CD4-positive, alpha-beta T cell (primary cell): ENCODE data around the gene HDGFL3. TPM values are rescaled to one million over a fixed set of nuclear protein-coding genes. Genes with fewer than 3 reads are reported as not detected.

ENCODE experiments used
- ATAC-seq: fragments of 200-7000 bp; cut with Tn5 transposase; one replicate; pipeline ENCODE4 v1.10.0; 2022; ENCODE audit warnings: mild to moderate bottlenecking; ENCODE audit not compliant: poor library complexity
- CTCF ChIA-PET: fragments of 350-600 bp; sonication (Branson Sonifier 250); formaldehyde crosslinking; loops from one replicate; lab custom pipeline; 2021; ENCODE audit warnings: antibody characterized with exemption, inconsistent platforms; lab: Charles Lee
- POLR2A ChIA-PET: fragments of 350-600 bp; sonication (Branson Sonifier 250); formaldehyde crosslinking; loops from one replicate; lab custom pipeline; 2021; ENCODE audit warnings: antibody characterized with exemption, inconsistent platforms; lab: Charles Lee
- DNase-seq, 14 experiments: peaks; one replicate each; pipeline ENCODE4 v3.0.0-alpha.2; 2013 to 2020; ENCODE audit warnings: mixed read lengths in 2 of 14
- H3K27ac ChIP-seq, 2 donors: one replicate each; pipeline versions ENCODE4 v1.5.1 to v1.7.0; 2013; ENCODE audit warnings: low read length in 2 of 2, low read depth in 1 of 2, mild to moderate bottlenecking in 1 of 2
- H3K27me3 ChIP-seq, 2 experiments: 1 replicate in 1 of 2; 2 replicates in 1 of 2; pipeline versions ENCODE4 v1.6.1 to v1.7.0; 2013; ENCODE audit warnings: low read length in 2 of 2, control low read depth in 1 of 2, mild to moderate bottlenecking in 1 of 2, moderate library complexity in 1 of 2; ENCODE audit not compliant: insufficient read depth in 2 of 2, control insufficient read depth in 1 of 2
- H3K36me3 ChIP-seq: one replicate; pipeline ENCODE4 v1.6.1; 2013; ENCODE audit warnings: low read length, control low read depth; ENCODE audit not compliant: insufficient read depth
- H3K4me1 ChIP-seq: one replicate; pipeline ENCODE4 v1.6.1; 2013; ENCODE audit warnings: low read length, control low read depth; ENCODE audit not compliant: insufficient read depth
- H3K4me3 ChIP-seq: one replicate; pipeline ENCODE4 v1.5.1; 2013; ENCODE audit warnings: mild to moderate bottlenecking, low read length, moderate library complexity
- H3K9me3 ChIP-seq, 2 experiments: 1 replicate in 1 of 2; 2 replicates in 1 of 2; pipeline versions ENCODE4 v1.6.1 to v1.7.0; 2013; ENCODE audit warnings: low read length in 2 of 2, mild to moderate bottlenecking in 2 of 2, control low read depth in 1 of 2, moderate library complexity in 1 of 2; ENCODE audit not compliant: control insufficient read depth in 1 of 2, insufficient read depth in 1 of 2
- H3K27ac Mint-ChIP-seq: one replicate; pipeline ENCODE4 v1.8.0; 2020; ENCODE audit warnings: mixed read lengths
- H3K27me3 Mint-ChIP-seq: one replicate; pipeline ENCODE4 v1.8.0; 2021; ENCODE audit warnings: mixed read lengths
- H3K36me3 Mint-ChIP-seq: one replicate; pipeline ENCODE4 v1.8.0; 2021; ENCODE audit warnings: low read depth, mixed read lengths
- H3K4me1 Mint-ChIP-seq: one replicate; pipeline ENCODE4 v1.8.0; 2021; ENCODE audit warnings: low read depth, mixed read lengths
- H3K4me3 Mint-ChIP-seq: one replicate; pipeline ENCODE4 v1.8.0; 2020; ENCODE audit warnings: mild to moderate bottlenecking, mixed read lengths
- H3K9me3 Mint-ChIP-seq: one replicate; pipeline ENCODE4 v1.8.0; 2020; ENCODE audit warnings: mixed read lengths
- intact Hi-C, 2 experiments: fragments of 100-400 bp; cut with DNase I in 1 of 2; cut with micrococcal nuclease in 1 of 2; formaldehyde crosslinking; loops; one replicate each; pipeline versions ENCODE4 v1.15.1 to v1.9.0; 2023 to 2025; cut with DNase I, micrococcal nuclease
- total RNA-seq, 174 experiments: library from RNA in 2 of 174; stranded (reverse) in 2 of 174; gene quantifications; one replicate each; pipeline ENCODE4 v1.2.3 and lab custom pipeline; 2021 to 2026
- TF ChIP-seq, protein P1 (sequence below): fragments of 200-600 bp; IDR thresholded peaks from one replicate; pipeline ENCODE4 v1.8.0; 2022; ENCODE audit warnings: antibody characterized with exemption, mild to moderate bottlenecking

The HDGFL3 gene
- total RNA-seq, 2 experiments from 2014 or later, result 5.5 to 5.9 TPM

DNA sequence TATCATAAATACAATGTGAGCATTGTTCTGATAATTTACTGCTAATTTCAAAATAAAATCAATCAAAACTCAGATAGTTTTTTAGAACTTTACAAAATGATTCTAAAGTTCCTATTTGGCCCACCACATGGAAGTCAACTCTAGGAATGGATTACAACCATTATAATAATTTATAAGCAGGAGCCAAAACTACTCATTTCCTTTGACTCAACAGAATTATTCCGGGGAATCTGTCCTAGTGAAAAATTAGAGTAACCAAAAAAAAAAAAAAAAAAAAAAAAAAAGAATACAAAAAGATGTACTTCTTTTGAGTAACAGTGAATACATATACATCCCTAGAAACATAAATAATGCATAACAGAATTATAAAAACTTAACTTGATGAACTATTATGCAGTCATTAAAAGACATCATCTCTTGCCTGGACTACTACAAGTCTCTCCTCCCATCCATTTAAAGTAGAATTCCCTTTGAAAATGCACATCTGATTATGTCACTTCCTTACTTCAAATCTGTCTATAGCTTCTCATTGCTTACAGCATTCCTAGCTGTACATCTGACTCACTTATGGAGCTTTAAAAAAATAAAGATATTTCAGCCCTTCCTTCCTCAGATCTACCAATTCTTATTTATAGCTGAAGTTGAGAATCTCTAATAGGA, 43.4 kb downstream of the HDGFL3 start:
- Mint-ChIP-seq H3K27me3 (peaks cover 11% of the 10 kb centered on the region), H3K9me3 (peaks cover 7% of the 10 kb centered on the region), H3K36me3 (no peaks in the 10 kb centered on the region), H3K4me1 (peaks cover 16% of the 10 kb centered on the region), H3K27ac (no peak overlapping the region), H3K4me3 (no peak overlapping the region)
- intact Hi-C loops, result no loop called here
- Histone ChIP-seq H3K36me3 (no peaks in the 10 kb centered on the region), H3K4me1 (no peaks in the 10 kb centered on the region), H3K4me3 (no peak overlapping the region), H3K9me3 (peaks cover 6 to 12% of the 10 kb centered on the region in 2 experiments), H3K27ac (no peak overlapping the region), H3K27me3 (peaks cover 6 to 13% of the 10 kb centered on the region in 2 experiments)
- ChIA-PET CTCF (no interaction called here), POLR2A (no interaction called here)
- DNase-seq (no peak), ATAC-seq (no peak)
- TF ChIP-seq, protein P1, sequence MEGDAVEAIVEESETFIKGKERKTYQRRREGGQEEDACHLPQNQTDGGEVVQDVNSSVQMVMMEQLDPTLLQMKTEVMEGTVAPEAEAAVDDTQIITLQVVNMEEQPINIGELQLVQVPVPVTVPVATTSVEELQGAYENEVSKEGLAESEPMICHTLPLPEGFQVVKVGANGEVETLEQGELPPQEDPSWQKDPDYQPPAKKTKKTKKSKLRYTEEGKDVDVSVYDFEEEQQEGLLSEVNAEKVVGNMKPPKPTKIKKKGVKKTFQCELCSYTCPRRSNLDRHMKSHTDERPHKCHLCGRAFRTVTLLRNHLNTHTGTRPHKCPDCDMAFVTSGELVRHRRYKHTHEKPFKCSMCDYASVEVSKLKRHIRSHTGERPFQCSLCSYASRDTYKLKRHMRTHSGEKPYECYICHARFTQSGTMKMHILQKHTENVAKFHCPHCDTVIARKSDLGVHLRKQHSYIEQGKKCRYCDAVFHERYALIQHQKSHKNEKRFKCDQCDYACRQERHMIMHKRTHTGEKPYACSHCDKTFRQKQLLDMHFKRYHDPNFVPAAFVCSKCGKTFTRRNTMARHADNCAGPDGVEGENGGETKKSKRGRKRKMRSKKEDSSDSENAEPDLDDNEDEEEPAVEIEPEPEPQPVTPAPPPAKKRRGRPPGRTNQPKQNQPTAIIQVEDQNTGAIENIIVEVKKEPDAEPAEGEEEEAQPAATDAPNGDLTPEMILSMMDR, result no peak

DNA sequence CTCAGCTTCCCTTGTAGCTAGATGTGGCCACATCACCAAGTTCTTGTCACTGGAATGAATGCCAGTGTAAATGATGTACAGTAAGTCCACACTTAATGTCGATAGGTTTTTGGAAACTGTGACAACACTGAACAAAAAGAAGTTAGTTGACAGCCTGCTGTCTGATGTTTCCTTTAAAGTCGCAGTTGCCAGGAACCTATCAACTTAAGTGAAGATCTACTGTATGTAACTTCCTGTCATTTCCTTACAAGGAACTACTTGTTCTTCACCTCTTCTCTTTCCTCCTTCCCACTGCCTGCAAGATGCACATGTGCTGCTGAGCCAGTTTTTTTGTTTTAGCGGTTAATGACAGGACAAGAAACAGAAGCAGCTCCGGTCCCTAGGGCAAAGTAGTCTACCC, 44.6 kb downstream of the HDGFL3 start:
- no peaks in the 10 kb centered on the region for H3K36me3 ChIP-seq
- CTCF ChIA-PET, result no interaction called here
- peaks cover 6 to 13% of the 10 kb centered on the region in 2 experiments for H3K27me3 ChIP-seq
- Mint-ChIP-seq H3K27ac (peak overlapping the region; percentile 25), H3K9me3 (peaks cover 7% of the 10 kb centered on the region), H3K27me3 (peaks cover 11% of the 10 kb centered on the region), H3K36me3 (no peaks in the 10 kb centered on the region), H3K4me3 (no peak overlapping the region), H3K4me1 (peaks cover 16% of the 10 kb centered on the region)
- TF ChIP-seq, protein P1, result no peak
- POLR2A ChIA-PET, result no interaction called here
- DNase-seq, result peak in 1 of 14 experiments; percentile 12
- peaks cover 6 to 12% of the 10 kb centered on the region in 2 experiments for H3K9me3 ChIP-seq
- ATAC-seq, result peak; percentile 39
- no peaks in the 10 kb centered on the region for H3K4me1 ChIP-seq
- H3K27ac ChIP-seq, result no peak overlapping the region
- no peak overlapping the region for H3K4me3 ChIP-seq
- intact Hi-C loops, result no loop called here

DNA sequence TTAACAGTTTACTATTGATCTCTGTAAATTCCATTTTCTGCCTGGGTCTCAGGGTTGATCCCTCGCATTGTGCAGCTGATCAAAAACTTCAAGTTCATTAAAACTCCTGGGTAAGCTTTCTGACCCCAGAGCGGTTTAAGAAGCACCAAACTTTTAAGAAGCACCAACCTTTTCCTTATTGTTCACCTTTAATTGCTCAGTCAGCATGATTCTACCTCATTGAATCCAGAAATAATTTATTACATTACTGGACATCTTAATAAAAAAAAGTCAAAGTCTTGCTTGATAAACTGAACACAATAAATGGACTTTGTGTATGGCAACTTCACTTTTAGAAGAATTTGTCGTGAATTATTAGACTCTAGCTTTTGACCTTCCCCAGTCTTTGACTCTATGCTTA, 46.9 kb downstream of the HDGFL3 start:
- Histone ChIP-seq H3K36me3 (no peaks in the 10 kb centered on the region), H3K4me3 (no peak overlapping the region), H3K27ac (no peak overlapping the region), H3K4me1 (no peaks in the 10 kb centered on the region), H3K9me3 (peaks cover 0 to under 1% of the 10 kb centered on the region in 2 experiments), H3K27me3 (peaks cover 0 to 13% of the 10 kb centered on the region in 2 experiments)
- H3K4me1 Mint-ChIP-seq, result peaks cover 16% of the 10 kb centered on the region
- H3K27ac Mint-ChIP-seq, result no peak overlapping the region
- H3K4me3 Mint-ChIP-seq, result no peak overlapping the region
- H3K27me3 Mint-ChIP-seq, result peaks cover 7% of the 10 kb centered on the region
- ChIA-PET POLR2A (no interaction called here), CTCF (no interaction called here)
- TF ChIP-seq, protein P1, result no peak
- intact Hi-C loops, result no loop called here
- no peak for ATAC-seq
- no peaks in the 10 kb centered on the region for H3K9me3 Mint-ChIP-seq
- H3K36me3 Mint-ChIP-seq, result no peaks in the 10 kb centered on the region
- DNase-seq, result no peak
